ENCODE results near the gene MMP11.

MMP11 gene

DNA sequence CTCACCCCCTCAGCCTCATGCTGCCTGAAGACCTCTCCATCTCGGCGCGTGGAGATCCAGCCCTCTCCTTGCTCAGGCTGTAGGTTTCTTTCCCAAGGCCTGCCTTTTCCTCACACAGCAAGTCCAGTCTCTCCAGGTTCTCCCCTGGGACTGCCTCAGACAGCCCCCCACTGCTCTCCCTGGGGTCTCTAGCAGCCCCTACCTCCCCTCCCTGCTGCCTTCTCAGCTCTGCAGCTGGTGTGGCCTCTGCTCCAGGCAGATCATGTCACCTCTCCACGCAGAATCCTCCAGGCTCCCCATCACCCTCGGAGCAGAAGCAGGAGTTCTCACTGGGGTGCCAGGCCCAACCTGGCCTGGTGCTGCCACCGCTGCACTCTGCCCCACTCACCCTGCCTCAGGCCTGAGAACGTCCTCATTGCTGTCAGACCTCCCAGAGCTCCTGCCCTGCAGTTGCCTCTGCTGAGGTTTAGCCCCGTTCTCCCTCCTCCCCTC is 29.3 kb downstream of the MMP11 start:
- no peak for DNase-seq (ENCODE audit: low spot score)

DNA sequence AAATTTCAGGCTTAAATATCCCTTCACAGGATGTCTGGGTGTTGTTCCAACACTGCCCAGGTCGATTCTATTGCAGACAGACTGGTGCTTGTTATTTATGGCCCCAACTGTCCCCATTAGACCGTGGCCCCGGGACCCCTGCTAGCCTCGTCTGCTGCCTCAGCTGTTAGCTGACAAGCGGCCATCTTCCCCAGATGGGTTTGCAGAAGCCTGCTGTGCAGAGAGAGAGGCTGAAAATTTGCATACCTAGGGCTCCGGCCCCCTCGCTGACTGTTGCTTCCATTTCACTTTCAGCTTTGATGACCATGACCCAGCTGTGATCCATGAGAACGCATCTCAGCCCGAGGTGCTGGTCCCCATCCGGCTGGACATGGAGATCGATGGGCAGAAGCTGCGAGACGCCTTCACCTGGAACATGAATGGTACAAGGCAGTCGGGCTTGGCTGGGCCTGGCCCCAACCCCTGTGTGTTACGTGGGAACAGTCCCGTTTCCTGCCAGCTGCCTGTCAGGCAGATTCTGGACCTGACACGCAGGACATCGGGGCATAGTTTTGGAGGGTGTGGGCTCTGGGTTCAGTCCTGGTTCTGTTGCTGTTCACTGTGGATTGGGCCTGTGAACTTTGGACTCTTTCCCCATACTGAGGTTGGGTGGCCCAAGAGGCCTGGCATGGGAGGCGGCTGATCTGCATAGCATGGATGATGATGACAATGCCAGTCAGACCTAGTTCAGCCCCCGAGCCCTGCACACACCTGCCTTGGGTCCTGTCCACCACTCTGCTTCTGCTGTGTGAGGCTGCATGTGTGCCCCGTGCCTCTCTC is 30.6 kb downstream of the MMP11 start:
- no peak for DNase-seq (ENCODE audit: low spot score)

GRCh38 chr22:23804781-23805291 is 32.2 kb downstream of the MMP11 start:
- DNase-seq (ENCODE audit: low spot score): no peak

GRCh38 chr22:23806837-23807236 is 34.2 kb downstream of the MMP11 start:
- DNase-seq (ENCODE audit: low spot score): no peak

- no peak for DNase-seq (ENCODE audit: low spot score)
These were observed 39.7 kb downstream of the MMP11 start for GRCh38 chr22:23812378-23812777.

DNA sequence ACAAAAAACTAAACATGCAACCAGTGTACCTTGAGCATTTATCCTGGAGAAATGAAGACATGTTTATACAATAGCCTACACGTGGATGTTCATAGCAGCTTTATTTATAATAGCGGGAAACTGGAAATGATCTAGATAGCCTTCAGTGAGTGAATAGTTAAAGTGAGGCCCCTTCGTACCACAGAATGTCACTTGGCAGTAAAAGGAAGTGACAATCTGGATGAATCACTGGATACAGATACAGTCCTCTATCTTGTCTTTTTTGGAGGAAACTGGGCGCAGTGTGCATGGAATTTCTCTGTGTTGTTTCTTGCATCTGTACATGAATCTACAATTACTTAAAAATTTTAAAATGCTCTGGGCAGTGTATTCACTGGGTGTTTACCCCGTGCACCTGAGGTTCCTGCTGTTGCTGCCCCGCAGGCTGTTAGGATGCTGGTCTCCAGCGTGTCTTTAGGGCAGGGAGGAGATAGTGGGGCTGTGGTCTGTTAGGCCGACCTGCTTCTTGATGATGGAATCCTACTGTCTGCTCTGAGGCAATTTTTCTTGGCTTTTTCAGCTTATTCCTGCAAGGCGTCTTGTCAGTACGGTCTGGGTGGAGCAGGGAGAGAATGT is 43.0 kb downstream of the MMP11 start:
- no peak for DNase-seq (ENCODE audit: low spot score)

DNA sequence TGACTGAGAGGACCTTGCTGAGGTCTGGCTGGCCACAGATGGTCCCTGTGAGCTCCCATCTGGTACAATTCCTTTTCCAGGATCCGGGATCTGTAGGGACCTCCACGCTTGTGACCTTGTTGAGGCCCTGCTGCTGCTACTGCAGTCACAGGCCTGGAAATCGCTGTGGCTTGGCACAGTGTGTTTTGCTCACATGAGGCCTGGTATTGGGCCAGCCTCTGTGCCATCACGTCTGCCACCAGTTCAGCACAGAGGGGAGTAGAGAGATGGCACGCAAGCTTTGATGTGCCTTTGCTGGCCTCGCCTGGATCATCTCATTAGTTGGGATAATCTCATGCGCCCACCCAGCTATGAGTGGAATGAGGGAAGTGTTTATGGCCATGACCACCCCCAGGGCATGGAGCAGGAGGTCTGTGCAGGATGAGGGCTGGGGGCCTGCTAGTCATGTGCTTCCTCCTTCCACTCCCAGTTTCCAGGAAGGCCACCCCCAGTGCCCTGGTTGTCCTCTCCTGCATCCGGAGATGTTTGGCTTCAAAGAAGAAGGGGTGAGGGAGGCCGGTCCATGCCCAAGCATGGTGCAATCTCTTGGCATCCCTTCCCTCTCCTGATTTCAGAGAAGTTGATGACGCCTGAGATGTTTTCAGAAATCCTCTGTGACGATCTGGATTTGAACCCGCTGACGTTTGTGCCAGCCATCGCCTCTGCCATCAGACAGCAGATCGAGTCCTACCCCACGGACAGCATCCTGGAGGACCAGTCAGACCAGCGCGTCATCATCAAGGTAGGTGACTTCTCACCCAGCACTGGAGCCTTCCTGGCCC is 43.7 kb downstream of the MMP11 start:
- no peak for DNase-seq (ENCODE audit: low spot score)

GRCh38 chr22:23817146-23817545 is 44.5 kb downstream of the MMP11 start:
- no peak for DNase-seq (ENCODE audit: low spot score)

- no peak for DNase-seq (ENCODE audit: low spot score)
These were observed 45.9 kb downstream of the MMP11 start for GRCh38 chr22:23818541-23818940.

GRCh38 chr22:23820748-23821211 is 48.1 kb downstream of the MMP11 start:
- no peak for DNase-seq (ENCODE audit: low spot score)

GRCh38 chr22:23822101-23822671 is 49.5 kb downstream of the MMP11 start:
- DNase-seq (ENCODE audit: low spot score): no peak

DNA sequence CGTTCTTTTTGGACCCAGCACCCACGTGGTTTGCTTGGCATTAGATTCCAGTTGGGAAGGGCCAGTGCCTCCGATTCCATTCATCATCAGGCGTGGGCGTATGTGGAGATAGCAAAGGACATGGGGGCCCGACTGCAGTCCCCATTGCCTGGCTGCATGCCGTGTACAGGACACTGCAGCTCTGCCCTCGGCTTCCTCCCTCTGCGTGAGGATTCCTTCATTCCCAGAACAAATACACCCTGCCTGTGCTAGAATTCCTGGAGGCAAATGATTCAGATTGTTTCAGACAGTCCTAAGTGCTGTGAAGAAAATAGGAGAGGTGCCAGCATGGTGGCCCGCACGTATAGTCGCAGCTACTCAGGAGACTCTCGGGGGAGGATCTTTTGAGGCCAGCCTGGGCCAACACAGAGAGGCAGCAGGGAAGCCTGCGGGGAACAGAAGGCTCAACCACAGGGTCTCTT is 50.7 kb downstream of the MMP11 start:
- no peak for DNase-seq (ENCODE audit: low spot score)

DNA sequence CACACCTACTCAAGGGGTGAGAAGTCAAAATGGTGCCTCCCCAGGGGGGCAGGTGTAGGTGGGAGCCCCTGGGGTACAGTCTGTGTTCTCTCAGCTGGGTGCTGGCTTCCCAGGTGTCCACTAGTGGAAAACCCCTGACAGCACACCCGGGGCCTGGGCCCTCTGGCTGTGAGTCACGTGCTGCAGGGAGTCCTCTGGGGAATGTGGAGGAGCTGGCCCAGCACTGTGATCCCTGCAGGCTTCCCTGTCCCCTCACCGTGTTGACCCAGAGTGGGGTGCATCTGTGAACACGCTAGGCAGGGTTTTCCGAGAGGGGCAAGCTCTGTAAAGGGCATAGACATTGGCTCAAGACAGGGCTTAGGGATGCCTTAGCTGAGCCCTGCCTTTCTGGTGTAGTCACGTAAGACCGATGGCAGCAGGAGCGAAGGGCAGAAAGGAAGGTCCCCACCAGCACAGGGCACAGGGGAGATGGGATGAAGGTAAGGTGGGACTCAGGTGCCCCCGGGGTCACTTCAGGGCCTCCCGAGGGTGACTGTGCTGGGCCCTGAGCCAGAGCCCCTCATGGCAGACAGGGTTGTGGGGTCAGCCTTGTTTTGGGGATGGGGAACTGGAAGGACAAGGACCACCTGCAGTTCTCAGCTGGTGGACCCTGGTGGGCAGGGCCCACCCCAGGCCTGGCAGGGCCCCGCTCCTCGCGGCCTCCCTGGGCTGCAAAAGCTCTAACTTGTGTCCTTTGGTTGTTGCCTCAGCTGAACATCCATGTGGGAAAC is 52.0 kb downstream of the MMP11 start:
- DNase-seq (ENCODE audit: low spot score): no peak

- no peak for DNase-seq (ENCODE audit: low spot score)
These were observed 52.7 kb downstream of the MMP11 start for GRCh38 chr22:23825246-23825905.

- peak; percentile 48 for DNase-seq (ENCODE audit: low spot score)
These were observed 54.1 kb downstream of the MMP11 start for GRCh38 chr22:23826510-23827350.

DNA sequence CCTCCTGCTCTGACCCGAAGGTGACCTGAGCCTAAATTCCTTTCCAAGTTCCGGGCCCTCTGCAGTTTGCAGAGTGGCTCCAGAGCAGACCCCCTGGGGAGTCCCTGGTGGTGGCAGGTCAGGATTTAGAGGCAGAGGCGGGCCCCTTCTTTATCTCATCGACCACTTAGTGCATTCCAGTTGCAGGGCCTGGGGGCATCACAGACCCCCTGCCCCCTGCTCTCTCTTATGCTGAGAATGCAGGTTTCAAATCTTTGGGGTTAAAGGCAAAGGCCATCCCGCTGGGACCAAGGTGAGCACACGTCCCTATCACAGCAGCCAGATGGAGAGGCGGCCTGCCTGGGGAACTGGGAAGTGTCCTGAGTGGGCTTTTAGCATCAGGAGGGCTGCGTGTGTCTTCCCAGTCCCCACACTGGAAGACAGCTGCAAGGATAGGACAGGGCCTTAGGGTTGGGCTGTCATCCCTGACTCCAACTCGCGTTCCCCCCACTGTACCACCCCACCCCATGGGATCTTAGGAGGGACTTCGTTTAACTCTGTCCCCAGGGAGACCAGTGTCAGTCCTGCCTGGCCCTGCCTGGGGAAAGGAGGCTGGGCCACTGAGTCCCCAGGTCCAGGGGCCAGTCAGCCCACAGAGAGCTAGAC is 54.8 kb downstream of the MMP11 start:
- DNase-seq (ENCODE audit: low spot score): no peak

DNA sequence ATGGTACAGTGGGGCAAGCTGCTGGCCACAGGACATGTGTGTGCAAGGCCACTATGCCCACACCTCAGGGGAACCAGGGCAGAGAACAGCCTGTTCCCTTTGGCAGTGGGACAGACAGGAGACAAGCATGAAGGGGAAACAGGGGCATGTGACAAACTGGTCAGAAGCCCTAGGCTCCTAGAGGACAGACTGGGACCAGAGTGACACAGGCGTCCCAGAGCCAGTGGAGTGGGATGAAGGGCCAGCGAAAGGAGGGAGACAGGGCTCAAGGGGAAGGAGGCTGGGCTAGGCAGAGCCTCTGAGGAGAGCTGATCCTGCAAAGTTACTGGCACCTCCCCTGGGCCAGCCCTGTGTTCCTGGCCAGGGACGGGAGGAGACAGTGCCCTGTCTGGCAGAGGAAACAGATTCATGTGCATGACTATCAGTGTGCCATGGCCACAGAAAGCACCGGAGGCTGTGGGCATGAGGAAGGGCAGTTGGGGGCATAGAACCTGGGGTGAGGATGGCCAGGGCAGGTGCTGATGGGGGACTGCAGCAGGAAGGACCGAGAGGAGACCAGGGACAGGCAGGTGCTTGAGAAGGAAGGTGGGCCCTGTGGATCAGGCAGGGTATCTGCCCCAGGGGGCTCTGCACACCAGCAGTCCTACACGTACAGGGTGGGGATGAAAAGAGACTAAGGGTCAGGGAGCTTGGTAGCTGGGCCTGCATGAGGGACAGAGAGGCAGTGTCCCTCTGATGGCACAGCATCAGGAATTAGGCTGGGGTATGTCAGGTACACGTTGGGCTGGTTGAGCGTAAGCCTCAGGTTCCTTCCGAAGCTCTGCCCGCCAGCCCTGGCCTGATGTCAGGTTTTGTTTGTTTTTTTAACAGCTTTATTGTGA is 56.4 kb downstream of the MMP11 start:
- DNase-seq (ENCODE audit: low spot score): no peak

- DNase-seq (ENCODE audit: low spot score): peak; percentile 50
These were observed 57.3 kb downstream of the MMP11 start for GRCh38 chr22:23829845-23830372.
